GM18526 (cell line): Measurements from ENCODE around the gene RNU4-1.

Experiments used
- POLR2A ChIP-seq: IDR thresholded peaks from 3 replicates; pipeline ENCODE4 v1.6.1; 2011; ENCODE audit not compliant: insufficient read length; ENCODE audit errors: extremely low read depth

RNU4-1 gene

DNA sequence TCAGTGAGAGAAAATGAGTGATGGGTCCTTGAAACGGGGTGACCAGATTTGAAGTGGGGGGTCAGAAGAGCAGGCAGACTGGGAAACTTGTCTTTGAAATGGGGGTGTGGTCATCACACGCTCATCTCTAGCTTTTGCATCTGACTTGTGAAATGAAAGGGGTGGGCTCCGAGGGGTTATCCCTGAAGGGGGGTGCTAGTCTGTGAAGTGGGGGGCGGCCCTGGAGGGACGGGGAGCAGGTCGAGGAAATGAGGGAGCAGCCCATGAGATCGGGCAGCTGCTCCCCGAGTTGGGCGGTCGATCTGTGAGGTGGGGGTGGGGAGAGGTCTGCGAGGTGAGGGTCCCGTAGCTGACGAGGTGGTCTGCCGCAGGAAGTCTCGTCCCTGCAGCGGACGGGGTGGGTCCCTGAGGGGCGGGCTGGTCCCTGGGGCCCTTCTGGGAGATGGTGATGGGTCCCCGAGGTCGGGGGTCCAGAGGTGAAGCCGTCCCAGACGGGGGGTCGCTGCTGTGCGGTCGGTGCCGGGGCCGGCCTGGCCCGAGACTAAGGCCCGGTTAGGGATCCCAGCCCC is 28.0 kb downstream of the RNU4-1 start:
- no peak for TF ChIP-seq POLR2A

DNA sequence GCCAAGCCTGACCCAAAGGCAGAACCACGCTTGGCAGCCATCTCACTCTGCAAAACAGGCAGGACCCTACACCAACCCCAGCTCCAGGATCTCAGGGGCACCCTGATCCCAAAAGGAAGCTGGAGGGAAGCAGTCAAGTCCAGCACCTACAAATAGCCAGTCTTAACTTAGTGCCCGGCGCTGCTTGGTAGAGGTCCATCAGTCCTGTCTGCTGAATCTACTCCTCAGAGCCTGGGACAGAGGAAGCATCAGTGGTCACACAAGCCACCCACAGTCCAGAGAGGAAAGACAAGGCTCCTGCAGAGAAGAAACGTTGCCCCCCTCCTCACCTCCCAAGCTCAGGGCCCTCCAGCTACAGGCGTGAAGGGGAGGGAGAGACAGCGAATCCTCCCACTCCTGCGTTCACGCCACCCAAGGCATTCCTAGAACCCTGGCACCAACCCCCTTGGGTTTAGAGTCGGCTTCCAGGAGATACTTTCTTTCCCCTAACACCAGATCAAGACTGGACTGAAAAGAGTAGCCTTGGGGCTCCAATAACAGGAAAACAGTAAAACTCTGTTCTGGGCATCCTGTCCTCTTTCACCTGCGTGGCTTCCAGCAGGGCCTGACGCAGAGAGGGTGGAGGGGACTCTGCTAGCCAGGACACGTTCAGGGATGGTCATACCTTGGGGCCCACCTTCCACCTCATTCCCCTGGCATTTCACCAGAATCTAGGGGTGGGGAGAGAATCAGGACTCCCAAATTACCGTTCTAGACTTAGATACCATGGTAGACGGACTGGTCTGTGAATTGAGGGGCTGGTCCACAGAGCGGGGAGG is 28.7 kb downstream of the RNU4-1 start:
- no peak for TF ChIP-seq POLR2A

DNA sequence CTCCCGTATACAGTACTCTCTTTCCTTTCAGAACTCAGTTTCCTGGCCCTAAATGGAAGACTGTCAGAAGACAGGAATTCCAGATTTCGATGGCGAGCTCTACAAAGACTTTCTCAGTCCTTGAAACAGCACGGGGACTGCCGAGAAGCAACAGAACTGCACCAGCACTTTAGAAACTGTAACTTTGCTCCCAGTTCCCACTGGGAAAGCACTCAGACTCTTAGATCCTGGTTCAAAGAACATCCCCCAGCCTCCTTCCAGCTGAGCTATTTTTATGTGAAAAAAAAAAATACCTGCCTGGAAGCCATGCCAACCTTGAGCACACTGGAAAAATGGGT is 29.3 kb downstream of the RNU4-1 start:
- TF ChIP-seq POLR2A: no peak

GRCh38 chr12:120262852-120263747 is 29.9 kb downstream of the RNU4-1 start:
- no peak for TF ChIP-seq POLR2A

DNA sequence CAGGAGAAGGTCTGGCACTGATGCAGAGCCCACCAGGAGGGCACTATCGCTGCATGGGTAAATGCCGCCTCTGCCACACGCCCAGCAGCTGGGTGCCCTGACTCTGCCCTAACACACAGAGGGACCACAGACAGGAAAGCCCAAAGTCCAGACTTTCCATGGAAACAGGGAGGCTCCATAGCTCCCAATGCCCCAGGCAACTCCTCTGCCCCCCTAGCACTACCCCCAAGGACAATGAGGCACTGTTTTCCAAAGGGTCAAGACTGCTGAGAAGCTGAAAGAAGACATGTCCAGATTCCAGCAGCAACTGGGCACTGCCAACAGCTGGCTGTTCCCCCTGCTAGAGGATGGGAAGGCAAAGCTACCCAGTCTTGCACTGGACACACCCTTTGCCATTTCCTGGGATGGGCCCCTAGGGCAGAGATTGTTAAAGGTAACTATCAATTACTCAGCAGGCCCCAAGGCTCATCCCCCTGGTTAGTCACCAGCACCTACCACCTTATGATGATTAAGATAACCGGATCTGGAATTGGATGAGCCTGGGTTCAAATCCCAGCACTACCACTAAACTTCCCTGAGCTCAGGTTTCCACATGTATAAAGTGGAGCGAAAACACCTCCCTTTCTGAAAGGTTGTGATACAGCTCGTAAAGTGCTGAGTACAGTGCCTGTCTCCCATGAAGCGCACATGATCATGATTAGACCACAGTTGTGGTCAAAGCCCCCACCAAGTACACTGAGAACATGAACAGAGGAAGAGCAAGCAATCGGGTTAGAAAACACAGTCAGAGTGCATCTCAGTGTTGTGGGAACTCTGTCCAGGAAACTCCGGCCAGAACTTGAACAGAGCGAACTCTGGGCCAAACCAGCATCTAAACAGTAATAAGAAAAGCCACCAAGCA is 30.8 kb downstream of the RNU4-1 start:
- no peak for TF ChIP-seq POLR2A

- TF ChIP-seq POLR2A: no peak
Measured at GRCh38 chr12:120260607-120261006, 32.4 kb downstream of the RNU4-1 start.

- TF ChIP-seq POLR2A: no peak
Measured at GRCh38 chr12:120259418-120260202, 33.4 kb downstream of the RNU4-1 start.

- TF ChIP-seq POLR2A: no peak
Measured at GRCh38 chr12:120258323-120258896, 34.6 kb downstream of the RNU4-1 start.

- TF ChIP-seq POLR2A: no peak
Measured at GRCh38 chr12:120257041-120257821, 35.8 kb downstream of the RNU4-1 start.

GRCh38 chr12:120254809-120255208 is 38.2 kb downstream of the RNU4-1 start:
- no peak for TF ChIP-seq POLR2A

DNA sequence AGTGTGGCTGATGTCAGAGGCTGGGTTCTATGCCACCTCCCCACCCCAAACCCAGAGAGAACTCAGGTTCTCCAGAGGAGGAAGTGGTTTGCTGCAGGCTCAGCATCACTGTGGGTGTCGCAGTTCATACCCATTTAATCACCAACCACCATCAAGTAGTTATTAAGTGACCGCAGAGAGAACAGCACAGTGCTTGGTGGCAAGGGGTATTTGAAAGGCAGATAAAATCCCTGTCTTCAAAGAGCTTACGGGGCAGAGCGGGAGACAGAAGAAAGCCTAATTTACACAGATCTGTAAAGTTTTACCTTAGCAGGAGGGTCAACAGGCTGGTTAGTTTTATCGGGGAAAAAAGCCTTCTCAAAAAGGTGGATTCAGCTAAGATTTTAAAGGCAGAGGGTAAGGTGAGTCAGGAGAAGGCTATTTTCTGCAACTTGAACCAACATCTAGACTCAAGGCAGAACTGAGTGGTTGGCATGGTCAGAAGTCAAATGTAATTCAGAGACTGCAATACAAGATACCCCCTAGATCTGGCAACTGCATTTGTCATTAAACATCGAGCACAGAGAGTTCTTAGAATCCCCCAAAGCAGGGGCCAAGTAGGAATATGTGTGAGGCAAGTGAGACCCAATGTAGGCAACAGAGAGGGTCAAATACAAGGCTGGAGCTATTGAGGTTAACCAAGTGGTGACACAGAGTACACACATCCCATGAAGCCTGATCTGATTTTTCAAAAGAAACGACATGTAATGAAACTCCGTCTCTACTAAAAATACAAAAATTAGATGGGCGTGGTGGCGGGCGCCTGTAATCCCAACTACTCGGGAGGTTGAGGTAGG is 40.7 kb downstream of the RNU4-1 start:
- no peak for TF ChIP-seq POLR2A
